Type B pancreatic cell (in vitro differentiated cells): ENCODE measurements around the gene MTX1. TPM values are rescaled to one million over a fixed set of nuclear protein-coding genes. Genes with fewer than 3 reads are reported as not detected.
"Not testable (repeated sequence)": the region's sequence is repeated elsewhere in the genome, so short reads cannot be mapped to it uniquely, and the experiment has no call there.

Experiments
- DNase-seq: peaks from one replicate; pipeline ENCODE4 v3.0.0; 2021; ENCODE audit warnings: mixed read lengths; ENCODE audit not compliant: unreplicated experiment; ENCODE audit errors: extremely low spot score
- H3K27ac Mint-ChIP-seq: 2 replicates; pipeline ENCODE4 v1.8.0; 2021; ENCODE audit warnings: mild to moderate bottlenecking, mixed read lengths
- H3K27me3 Mint-ChIP-seq: 2 replicates; pipeline ENCODE4 v1.8.0; 2021; ENCODE audit warnings: mixed read lengths
- H3K36me3 Mint-ChIP-seq: 2 replicates; pipeline ENCODE4 v1.8.0; 2021; ENCODE audit warnings: mixed read lengths
- H3K4me1 Mint-ChIP-seq: one replicate; pipeline ENCODE4 v1.8.0; 2021; ENCODE audit warnings: mixed read lengths; ENCODE audit not compliant: unreplicated experiment
- H3K4me3 Mint-ChIP-seq: 2 replicates; pipeline ENCODE4 v1.8.0; 2021; ENCODE audit warnings: mild to moderate bottlenecking, mixed read lengths
- H3K9me3 Mint-ChIP-seq: 2 replicates; pipeline ENCODE4 v1.8.0; 2021; ENCODE audit warnings: mixed read lengths
- total RNA-seq: library from RNA; stranded (reverse); gene quantifications from 2 replicates; pipeline ENCODE4 v1.2.1, GENCODE V29; 2021; ENCODE audit warnings: low replicate concordance
- TF ChIP-seq, protein P1 (sequence below): fragments of 200-600 bp; sonication (generic); conservative IDR thresholded peaks from 2 replicates; pipeline ENCODE4 v1.5.0; 2021; ENCODE audit warnings: antibody characterized with exemption, mild to moderate bottlenecking

Gene MTX1
- total RNA-seq, 1 donor from 2014 or later, result 34.0 TPM

DNA sequence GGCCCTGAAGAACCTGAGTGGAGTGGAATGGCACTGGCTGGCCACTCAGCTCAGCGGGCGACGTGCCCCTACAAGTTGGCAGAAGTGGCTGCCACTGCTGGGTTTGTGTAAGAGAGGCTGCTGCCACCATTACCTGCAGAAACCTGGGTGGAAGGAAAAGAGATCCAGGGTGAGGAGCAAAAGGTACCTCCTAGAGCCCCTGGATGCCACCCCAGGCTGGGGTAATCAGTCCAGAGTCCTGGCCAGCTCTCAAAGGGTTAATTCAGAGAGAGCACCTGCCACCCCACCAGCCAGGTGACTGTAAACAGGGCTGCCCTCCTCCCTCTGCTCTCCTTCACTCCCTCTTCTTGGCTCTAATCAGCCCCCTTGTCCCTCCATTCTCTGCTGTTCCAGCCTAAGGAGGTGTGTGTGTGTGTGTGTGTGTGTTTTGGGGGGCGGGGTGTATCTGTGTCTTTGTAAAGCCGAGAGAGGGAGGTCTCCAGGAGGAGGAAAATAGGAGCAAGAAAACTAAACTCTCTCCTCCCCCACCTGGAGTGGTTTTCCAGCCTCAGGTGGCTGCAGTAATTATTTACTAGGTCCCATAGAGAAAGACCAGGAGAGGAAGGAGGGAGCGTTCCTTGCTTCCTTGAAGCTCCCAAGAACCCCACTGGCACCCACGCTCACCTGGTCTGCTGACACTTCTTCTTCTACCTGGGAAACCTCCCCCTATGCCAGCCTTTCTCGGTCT lies 22.3 kb upstream of the MTX1 start:
- no peaks in the 10 kb centered on the region for H3K27me3 Mint-ChIP-seq
- peaks cover 9% of the 10 kb centered on the region for H3K4me1 Mint-ChIP-seq
- no peaks in the 10 kb centered on the region for H3K9me3 Mint-ChIP-seq
- no peak overlapping the region for H3K4me3 Mint-ChIP-seq
- peak overlapping the region; percentile 48 for H3K27ac Mint-ChIP-seq
- DNase-seq, result no peak
- no peaks in the 10 kb centered on the region for H3K36me3 Mint-ChIP-seq
- TF ChIP-seq, protein P1, sequence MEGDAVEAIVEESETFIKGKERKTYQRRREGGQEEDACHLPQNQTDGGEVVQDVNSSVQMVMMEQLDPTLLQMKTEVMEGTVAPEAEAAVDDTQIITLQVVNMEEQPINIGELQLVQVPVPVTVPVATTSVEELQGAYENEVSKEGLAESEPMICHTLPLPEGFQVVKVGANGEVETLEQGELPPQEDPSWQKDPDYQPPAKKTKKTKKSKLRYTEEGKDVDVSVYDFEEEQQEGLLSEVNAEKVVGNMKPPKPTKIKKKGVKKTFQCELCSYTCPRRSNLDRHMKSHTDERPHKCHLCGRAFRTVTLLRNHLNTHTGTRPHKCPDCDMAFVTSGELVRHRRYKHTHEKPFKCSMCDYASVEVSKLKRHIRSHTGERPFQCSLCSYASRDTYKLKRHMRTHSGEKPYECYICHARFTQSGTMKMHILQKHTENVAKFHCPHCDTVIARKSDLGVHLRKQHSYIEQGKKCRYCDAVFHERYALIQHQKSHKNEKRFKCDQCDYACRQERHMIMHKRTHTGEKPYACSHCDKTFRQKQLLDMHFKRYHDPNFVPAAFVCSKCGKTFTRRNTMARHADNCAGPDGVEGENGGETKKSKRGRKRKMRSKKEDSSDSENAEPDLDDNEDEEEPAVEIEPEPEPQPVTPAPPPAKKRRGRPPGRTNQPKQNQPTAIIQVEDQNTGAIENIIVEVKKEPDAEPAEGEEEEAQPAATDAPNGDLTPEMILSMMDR, result no peak

DNA sequence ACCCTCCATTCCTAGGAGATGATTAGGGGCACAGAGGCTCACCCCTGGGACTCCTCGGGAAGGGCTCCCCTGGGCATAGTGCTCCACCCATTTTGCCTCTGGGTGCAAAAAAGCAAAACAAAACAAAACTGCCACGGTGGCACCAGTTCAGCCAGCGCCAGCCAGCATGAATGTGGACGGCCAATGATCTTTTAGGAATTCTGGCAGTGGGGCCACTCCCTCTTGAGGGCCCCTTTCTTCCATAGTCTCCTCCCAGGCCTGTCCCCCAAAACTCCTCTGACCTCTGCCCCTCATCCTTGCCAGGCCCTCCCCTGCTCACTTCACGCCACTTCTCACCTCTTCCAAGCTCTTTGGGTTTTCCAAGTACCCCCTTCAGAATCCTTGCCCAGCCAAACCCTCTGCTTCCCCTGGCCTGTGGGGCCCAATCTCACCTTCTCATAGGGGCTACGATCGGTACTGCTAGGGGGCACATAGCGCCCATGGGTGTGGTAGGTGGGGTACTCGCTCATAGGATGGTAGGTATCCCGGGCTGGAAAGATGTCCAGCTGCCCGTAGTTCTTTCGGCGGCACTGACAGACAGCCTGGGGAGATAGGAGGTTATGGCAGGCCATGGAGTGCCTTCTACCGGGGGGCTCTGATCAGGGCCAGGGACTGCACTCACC lies 21.6 kb upstream of the MTX1 start:
- TF ChIP-seq, protein P1, result no peak
- Mint-ChIP-seq H3K4me3 (no peak overlapping the region), H3K36me3 (no peaks in the 10 kb centered on the region), H3K9me3 (no peaks in the 10 kb centered on the region), H3K27ac (peak overlapping the region; percentile 50), H3K27me3 (no peaks in the 10 kb centered on the region), H3K4me1 (peaks cover 11% of the 10 kb centered on the region)
- DNase-seq, result no peak

DNA sequence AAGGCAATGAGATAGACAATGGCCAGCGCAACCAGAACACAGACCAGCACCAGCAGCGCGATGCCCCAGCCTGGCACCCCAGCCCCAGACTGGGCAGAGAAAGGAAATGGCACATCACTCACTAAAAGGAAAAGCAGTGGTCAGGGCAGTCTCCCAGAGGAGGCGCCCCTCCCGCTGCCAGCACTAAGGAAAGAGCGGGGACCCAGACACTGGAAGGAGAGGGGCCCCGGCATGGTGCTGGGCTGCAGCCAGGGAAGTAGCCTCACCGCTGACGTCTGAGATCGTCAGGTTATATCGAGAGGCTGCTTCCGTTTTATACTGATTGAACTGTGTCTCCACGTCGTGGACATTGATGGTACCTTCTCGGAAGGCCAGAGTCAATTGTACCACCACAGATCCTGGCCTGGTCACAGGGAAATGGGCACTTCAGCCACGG lies 21.0 kb upstream of the MTX1 start:
- Mint-ChIP-seq H3K27ac (peak overlapping the region; percentile 86), H3K4me1 (peaks cover 16% of the 10 kb centered on the region), H3K9me3 (no peaks in the 10 kb centered on the region), H3K27me3 (no peaks in the 10 kb centered on the region), H3K4me3 (no peak overlapping the region), H3K36me3 (no peaks in the 10 kb centered on the region)
- TF ChIP-seq, protein P1, result no peak
- DNase-seq, result no peak

DNA sequence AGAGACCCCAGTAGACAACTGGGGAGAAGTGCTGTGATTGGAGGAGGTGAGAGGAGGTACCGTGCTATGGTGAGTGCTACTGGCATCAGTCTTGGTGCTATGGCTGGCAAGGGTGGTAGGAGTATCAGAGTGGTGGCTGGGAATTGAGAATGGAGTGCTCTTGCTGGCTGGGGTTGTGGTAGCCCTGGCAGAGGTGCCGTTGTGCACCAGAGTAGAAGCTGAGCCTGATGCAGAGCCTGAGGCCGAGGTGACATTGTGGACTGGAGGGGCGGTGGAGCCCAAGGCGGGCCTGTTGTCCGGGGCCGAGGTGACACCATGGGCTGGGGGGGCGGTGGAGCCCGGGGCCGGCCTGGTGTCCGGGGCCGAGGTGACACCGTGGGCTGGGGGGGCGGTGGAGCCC lies 20.2 kb upstream of the MTX1 start:
- peak overlapping the region; percentile 86 for H3K27ac Mint-ChIP-seq
- H3K27me3 Mint-ChIP-seq, result no peaks in the 10 kb centered on the region
- H3K4me3 Mint-ChIP-seq, result peak overlapping the region; percentile 75
- TF ChIP-seq, protein P1, result no peak
- H3K9me3 Mint-ChIP-seq, result no peaks in the 10 kb centered on the region
- no peak for DNase-seq
- H3K36me3 Mint-ChIP-seq, result no peaks in the 10 kb centered on the region
- peaks cover 19% of the 10 kb centered on the region for H3K4me1 Mint-ChIP-seq

DNA sequence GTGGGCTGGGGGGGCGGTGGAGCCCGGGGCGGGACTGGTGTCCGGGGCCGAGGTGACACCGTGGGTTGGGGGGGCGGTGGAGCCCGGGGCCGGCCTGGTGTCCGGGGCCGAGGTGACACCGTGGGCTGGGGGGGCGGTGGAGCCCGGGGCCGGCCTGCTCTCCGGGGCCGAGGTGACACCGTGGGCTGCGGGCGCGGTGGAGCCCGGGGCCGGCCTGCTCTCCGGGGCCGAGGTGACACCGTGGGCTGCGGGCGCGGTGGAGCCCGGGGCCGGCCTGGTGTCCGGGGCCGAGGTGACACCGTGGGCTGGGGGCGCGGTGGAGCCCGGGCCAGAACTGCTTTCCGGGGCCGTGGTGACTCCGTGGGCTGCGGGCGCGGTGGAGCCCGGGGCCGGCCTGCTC lies 18.6 kb upstream of the MTX1 start:
- H3K27ac Mint-ChIP-seq, H3K4me3 Mint-ChIP-seq, H3K9me3 Mint-ChIP-seq, H3K36me3 Mint-ChIP-seq, H3K27me3 Mint-ChIP-seq: not testable (repeated sequence)
- H3K4me1 Mint-ChIP-seq, result peaks cover 30% of the 10 kb centered on the region
- peak; percentile 83 for DNase-seq

DNA sequence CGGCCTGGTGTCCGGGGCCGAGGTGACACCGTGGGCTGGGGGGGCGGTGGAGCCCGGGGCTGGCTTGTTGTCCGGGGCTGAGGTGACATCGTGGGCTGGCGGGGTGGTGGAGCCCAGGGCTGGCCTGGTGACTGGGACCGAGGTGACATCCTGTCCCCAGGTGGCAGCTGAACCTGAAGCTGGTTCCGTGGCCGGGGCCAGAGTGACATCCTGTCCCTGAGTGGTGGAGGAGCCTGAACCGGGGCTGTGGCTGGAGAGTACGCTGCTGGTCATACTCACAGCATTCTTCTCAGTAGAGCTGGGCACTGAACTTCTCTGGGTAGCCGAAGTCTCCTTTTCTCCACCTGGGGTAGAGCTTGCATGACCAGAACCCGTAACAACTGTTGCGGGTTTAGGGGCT lies 16.6 kb upstream of the MTX1 start:
- H3K4me1 Mint-ChIP-seq, result peaks cover 40% of the 10 kb centered on the region
- TF ChIP-seq, protein P1, result no peak
- no peaks in the 10 kb centered on the region for H3K9me3 Mint-ChIP-seq
- H3K4me3 Mint-ChIP-seq, result peak overlapping the region; percentile 71
- H3K27me3 Mint-ChIP-seq, result no peaks in the 10 kb centered on the region
- peak overlapping the region; percentile 84 for H3K27ac Mint-ChIP-seq
- no peaks in the 10 kb centered on the region for H3K36me3 Mint-ChIP-seq
- no peak for DNase-seq
